ENCODE results near the gene TUBB4A.

The TUBB4A gene

GRCh38 chr19:6476155-6476895, 25.8 kb downstream of the TUBB4A start:
- H3K4me1 ChIP-seq (ENCODE audit: control extremely low read depth in 1 of 4, control insufficient read depth in 4 of 4, insufficient read depth in 4 of 4, low read length in 3 of 4) = peaks cover 0 to 8% (median 6%) of the 10 kb centered on the region in 4 experiments
- no peaks in the 10 kb centered on the region for H3K9me3 ChIP-seq (ENCODE audit: control extremely low read depth in 1 of 5, control insufficient read depth in 4 of 5, insufficient read depth in 2 of 5, low read depth in 1 of 5, low read length in 4 of 5)
- no peaks in the 10 kb centered on the region for H3K27me3 ChIP-seq (replicated peaks in 2 of 5; ENCODE audit: control insufficient read depth in 4 of 5, insufficient read depth in 5 of 5, low read length in 4 of 5)
- WGBS (ENCODE audit: insufficient coverage) = 91% methylated on average over 28 of the region's 33 CpGs
- no peak overlapping the region for H3K4me3 ChIP-seq (ENCODE audit: control insufficient read depth in 1 of 7, extremely low read depth in 1 of 7, insufficient read depth in 4 of 7, low read depth in 2 of 7, low read length in 6 of 7)
- ChIA-PET POLR2A (no interaction called here), CTCF (no interaction called here)
- no peak overlapping the region for H3K27ac ChIP-seq (ENCODE audit: insufficient read depth in 1 of 2, low read depth in 1 of 2, low read length in 2 of 2, poor library complexity in 1 of 2, severe bottlenecking in 2 of 2)
- DNase-seq = peak; percentile 34 to 51 (median 48)
- H3K36me3 ChIP-seq (ENCODE audit: control insufficient read depth in 4 of 4, insufficient read depth in 4 of 4, low read length in 3 of 4) = peaks cover 0 to 26% (median 18%) of the 10 kb centered on the region in 4 experiments

- no peaks in the 10 kb centered on the region for H3K27me3 ChIP-seq (replicated peaks in 2 of 5; ENCODE audit: control insufficient read depth in 4 of 5, insufficient read depth in 5 of 5, low read length in 4 of 5)
- POLR2A ChIA-PET = no interaction called here
- no peaks in the 10 kb centered on the region for H3K4me1 ChIP-seq (ENCODE audit: control extremely low read depth in 1 of 4, control insufficient read depth in 4 of 4, insufficient read depth in 4 of 4, low read length in 3 of 4)
- H3K9me3 ChIP-seq (ENCODE audit: control extremely low read depth in 1 of 5, control insufficient read depth in 4 of 5, insufficient read depth in 2 of 5, low read depth in 1 of 5, low read length in 4 of 5) = no peaks in the 10 kb centered on the region
- peaks cover 0 to 29% (median 18%) of the 10 kb centered on the region in 4 experiments for H3K36me3 ChIP-seq (ENCODE audit: control insufficient read depth in 4 of 4, insufficient read depth in 4 of 4, low read length in 3 of 4)
- no peak overlapping the region for H3K27ac ChIP-seq (ENCODE audit: insufficient read depth in 1 of 2, low read depth in 1 of 2, low read length in 2 of 2, poor library complexity in 1 of 2, severe bottlenecking in 2 of 2)
- CTCF ChIA-PET = no interaction called here
- WGBS (ENCODE audit: insufficient coverage) = 97% methylated on average over 49 of the region's 52 CpGs
- no peak overlapping the region for H3K4me3 ChIP-seq (ENCODE audit: control insufficient read depth in 1 of 7, extremely low read depth in 1 of 7, insufficient read depth in 4 of 7, low read depth in 2 of 7, low read length in 6 of 7)
- no peak for DNase-seq
Observed at GRCh38 chr19:6475321-6476108, 26.6 kb downstream of the TUBB4A start.

DNA sequence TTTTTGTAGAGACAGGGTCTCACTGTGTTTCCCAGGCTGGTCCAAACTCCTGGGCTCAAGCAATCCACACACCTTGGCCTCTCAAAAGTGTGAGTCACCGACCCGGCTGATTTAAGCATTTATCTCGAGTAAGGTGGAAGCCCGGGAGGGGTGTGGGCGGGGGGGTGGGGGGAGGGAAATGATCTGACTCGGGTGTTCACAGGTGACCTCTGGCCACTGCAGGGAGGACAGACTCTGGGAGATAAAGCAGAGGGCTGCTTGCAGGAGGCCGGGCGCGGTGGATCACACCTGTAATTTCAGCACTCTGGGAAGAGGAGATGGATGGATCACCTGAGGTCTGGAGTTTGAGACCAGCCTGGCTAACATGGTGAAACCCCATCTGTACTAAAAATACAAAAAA, 28.5 kb downstream of the TUBB4A start:
- H3K36me3 ChIP-seq (ENCODE audit: control insufficient read depth in 4 of 4, insufficient read depth in 4 of 4, low read length in 3 of 4) = peaks cover under 1 to 29% (median 18%) of the 10 kb centered on the region in 4 experiments
- POLR2A ChIA-PET = interaction anchor here (0.6 kb wide), 1 partner anchor 216 kb away, joined by 5 read pairs; no protein-coding TSS in a partner anchor

DNA sequence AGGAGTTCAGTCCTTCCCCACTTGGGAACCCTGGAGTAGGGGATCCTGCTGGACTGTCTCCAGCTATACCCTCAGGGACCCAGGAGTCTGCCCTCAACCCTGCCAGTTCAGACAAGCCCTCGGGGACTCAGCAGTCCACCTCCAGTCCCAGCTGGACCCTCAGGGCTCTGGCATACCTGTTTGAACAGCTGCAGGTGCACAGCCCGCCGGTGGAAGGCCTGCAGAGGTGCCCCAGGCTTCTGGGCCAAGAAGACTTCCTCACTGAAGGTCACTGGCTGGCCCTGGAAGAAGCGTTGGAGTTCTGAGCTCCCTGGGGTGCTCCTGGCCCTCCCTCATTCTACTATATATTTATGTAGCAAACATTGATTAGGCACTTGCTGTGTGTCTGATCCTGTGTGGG, 29.4 kb downstream of the TUBB4A start:
- no peaks in the 10 kb centered on the region for H3K4me1 ChIP-seq (ENCODE audit: control extremely low read depth in 1 of 4, control insufficient read depth in 4 of 4, insufficient read depth in 4 of 4, low read length in 3 of 4)
- POLR2A ChIA-PET = no interaction called here
- CTCF ChIA-PET = interaction anchor here (1.5 to 1.6 kb wide), 2 partner anchors 9 kb away, joined by 4 to 6 read pairs; partner anchors contain the start of genes CRB3 and DENND1C
- no peaks in the 10 kb centered on the region for H3K27me3 ChIP-seq (replicated peaks in 2 of 5; ENCODE audit: control insufficient read depth in 4 of 5, insufficient read depth in 5 of 5, low read length in 4 of 5)
- DNase-seq = no peak
- 100% methylated on average over 3 of the region's 4 CpGs for WGBS (ENCODE audit: insufficient coverage)
- no peaks in the 10 kb centered on the region for H3K9me3 ChIP-seq (ENCODE audit: control extremely low read depth in 1 of 5, control insufficient read depth in 4 of 5, insufficient read depth in 2 of 5, low read depth in 1 of 5, low read length in 4 of 5)
- peaks cover 2 to 29% (median 21%) of the 10 kb centered on the region in 4 experiments for H3K36me3 ChIP-seq (ENCODE audit: control insufficient read depth in 4 of 4, insufficient read depth in 4 of 4, low read length in 3 of 4)
- H3K4me3 ChIP-seq (ENCODE audit: control insufficient read depth in 1 of 7, extremely low read depth in 1 of 7, insufficient read depth in 4 of 7, low read depth in 2 of 7, low read length in 6 of 7) = no peak overlapping the region
- H3K27ac ChIP-seq (ENCODE audit: insufficient read depth in 1 of 2, low read depth in 1 of 2, low read length in 2 of 2, poor library complexity in 1 of 2, severe bottlenecking in 2 of 2) = no peak overlapping the region

More for the DNA sequence above, 28.5 kb downstream of the TUBB4A start:
- WGBS (ENCODE audit: insufficient coverage) = 100% methylated on average over 1 of the region's 9 CpGs
- DNase-seq = no peak
- Histone ChIP-seq H3K9me3 (ENCODE audit: control extremely low read depth in 1 of 5, control insufficient read depth in 4 of 5, insufficient read depth in 2 of 5, low read depth in 1 of 5, low read length in 4 of 5) (no peaks in the 10 kb centered on the region), H3K27ac (ENCODE audit: insufficient read depth in 1 of 2, low read depth in 1 of 2, low read length in 2 of 2, poor library complexity in 1 of 2, severe bottlenecking in 2 of 2) (no peak overlapping the region), H3K4me3 (ENCODE audit: control insufficient read depth in 1 of 7, extremely low read depth in 1 of 7, insufficient read depth in 4 of 7, low read depth in 2 of 7, low read length in 6 of 7) (no peak overlapping the region), H3K4me1 (ENCODE audit: control extremely low read depth in 1 of 4, control insufficient read depth in 4 of 4, insufficient read depth in 4 of 4, low read length in 3 of 4) (no peaks in the 10 kb centered on the region), H3K27me3 (replicated peaks in 2 of 5; ENCODE audit: control insufficient read depth in 4 of 5, insufficient read depth in 5 of 5, low read length in 4 of 5) (no peaks in the 10 kb centered on the region)
- CTCF ChIA-PET = interaction anchor here (1.5 kb wide), 1 partner anchor 10 kb away, joined by 4 read pairs; the partner anchor contains the start of gene CRB3

- H3K27me3 ChIP-seq (replicated peaks in 2 of 5; ENCODE audit: control insufficient read depth in 4 of 5, insufficient read depth in 5 of 5, low read length in 4 of 5) = no peaks in the 10 kb centered on the region
- ChIA-PET POLR2A (interaction anchor here (0.6 kb wide), 1 partner anchor 393 kb away, joined by 4 read pairs; no protein-coding TSS in a partner anchor), CTCF (no interaction called here)
- DNase-seq = no peak
- H3K9me3 ChIP-seq (ENCODE audit: control extremely low read depth in 1 of 5, control insufficient read depth in 4 of 5, insufficient read depth in 2 of 5, low read depth in 1 of 5, low read length in 4 of 5) = no peaks in the 10 kb centered on the region
- H3K36me3 ChIP-seq (ENCODE audit: control insufficient read depth in 4 of 4, insufficient read depth in 4 of 4, low read length in 3 of 4) = peaks cover 2 to 17% (median 14%) of the 10 kb centered on the region in 4 experiments
- 97% methylated on average over 8 of the region's 14 CpGs for WGBS (ENCODE audit: insufficient coverage)
- H3K4me3 ChIP-seq (ENCODE audit: control insufficient read depth in 1 of 7, extremely low read depth in 1 of 7, insufficient read depth in 4 of 7, low read depth in 2 of 7, low read length in 6 of 7) = no peak overlapping the region
- H3K27ac ChIP-seq (ENCODE audit: insufficient read depth in 1 of 2, low read depth in 1 of 2, low read length in 2 of 2, poor library complexity in 1 of 2, severe bottlenecking in 2 of 2) = no peak overlapping the region
- H3K4me1 ChIP-seq (ENCODE audit: control extremely low read depth in 1 of 4, control insufficient read depth in 4 of 4, insufficient read depth in 4 of 4, low read length in 3 of 4) = no peaks in the 10 kb centered on the region
Observed at GRCh38 chr19:6471076-6471475, 31.0 kb downstream of the TUBB4A start.

- Histone ChIP-seq H3K27ac (ENCODE audit: insufficient read depth in 1 of 2, low read depth in 1 of 2, low read length in 2 of 2, poor library complexity in 1 of 2, severe bottlenecking in 2 of 2) (no peak overlapping the region), H3K4me1 (ENCODE audit: control extremely low read depth in 1 of 4, control insufficient read depth in 4 of 4, insufficient read depth in 4 of 4, low read length in 3 of 4) (no peaks in the 10 kb centered on the region), H3K27me3 (replicated peaks in 2 of 5; ENCODE audit: control insufficient read depth in 4 of 5, insufficient read depth in 5 of 5, low read length in 4 of 5) (peaks cover 0 to 6% (median 0%) of the 10 kb centered on the region in 5 experiments), H3K4me3 (ENCODE audit: control insufficient read depth in 1 of 7, extremely low read depth in 1 of 7, insufficient read depth in 4 of 7, low read depth in 2 of 7, low read length in 6 of 7) (no peak overlapping the region), H3K36me3 (ENCODE audit: control insufficient read depth in 4 of 4, insufficient read depth in 4 of 4, low read length in 3 of 4) (peaks cover 2 to 11% (median 7%) of the 10 kb centered on the region in 4 experiments), H3K9me3 (ENCODE audit: control extremely low read depth in 1 of 5, control insufficient read depth in 4 of 5, insufficient read depth in 2 of 5, low read depth in 1 of 5, low read length in 4 of 5) (no peaks in the 10 kb centered on the region)
- ChIA-PET POLR2A (no interaction called here), CTCF (no interaction called here)
- no peak for DNase-seq
- WGBS (ENCODE audit: insufficient coverage) = 96% methylated on average over 6 of the region's 8 CpGs
Observed at GRCh38 chr19:6470173-6470572, 31.9 kb downstream of the TUBB4A start.
